ENCODE measurements around the gene SNF8. TPM values are rescaled to one million over a fixed set of nuclear protein-coding genes. Genes with fewer than 3 reads are reported as not detected.

The SNF8 gene
- total RNA-seq, 2 donors from 2014 or later = 98.7 to 139 TPM

- Histone ChIP-seq H3K4me3 (no peak overlapping the region), H3K9me3 (no peaks in the 10 kb centered on the region), H3K9ac (ENCODE audit: low read depth in 2 of 2, low read length in 2 of 2) (no peak overlapping the region), H3K27me3 (no peaks in the 10 kb centered on the region), H3K27ac (no peak overlapping the region), H3K4me1 (no peaks in the 10 kb centered on the region), H3K36me3 (peaks cover 30% of the 10 kb centered on the region)
- TF ChIP-seq CTCF (IDR thresholded peaks at IDR 0.05) = no peak
- intact Hi-C loops (cut with DNase I) = no loop called here
- DNase-seq = no peak
These were observed 15.5 kb downstream of the SNF8 start for GRCh38 chr17:48928876-48929811.

- Histone ChIP-seq H3K4me1 (no peaks in the 10 kb centered on the region), H3K27ac (no peak overlapping the region), H3K4me3 (no peak overlapping the region), H3K9ac (ENCODE audit: low read depth in 2 of 2, low read length in 2 of 2) (no peak overlapping the region), H3K27me3 (no peaks in the 10 kb centered on the region), H3K36me3 (peaks cover 32% of the 10 kb centered on the region), H3K9me3 (no peaks in the 10 kb centered on the region)
- no peak for TF ChIP-seq CTCF (IDR thresholded peaks at IDR 0.05)
- no peak for DNase-seq
- intact Hi-C loops (cut with DNase I) = no loop called here
These were observed 16.5 kb downstream of the SNF8 start for GRCh38 chr17:48927978-48928745.

- Histone ChIP-seq H3K27ac (no peak overlapping the region), H3K36me3 (peaks cover 26% of the 10 kb centered on the region), H3K27me3 (no peaks in the 10 kb centered on the region), H3K4me3 (no peak overlapping the region), H3K9me3 (no peaks in the 10 kb centered on the region), H3K4me1 (no peaks in the 10 kb centered on the region), H3K9ac (ENCODE audit: low read depth in 2 of 2, low read length in 2 of 2) (no peak overlapping the region)
- DNase-seq = no peak
- intact Hi-C loops (cut with DNase I) = no loop called here
- no peak for TF ChIP-seq CTCF (IDR thresholded peaks at IDR 0.05)
These were observed 18.7 kb downstream of the SNF8 start for GRCh38 chr17:48925991-48926342.

GRCh38 chr17:48925251-48925990 is 19.2 kb downstream of the SNF8 start:
- intact Hi-C loops (cut with DNase I) = no loop called here
- no peak for TF ChIP-seq CTCF (IDR thresholded peaks at IDR 0.05)
- Histone ChIP-seq H3K27ac (no peak overlapping the region), H3K9ac (ENCODE audit: low read depth in 2 of 2, low read length in 2 of 2) (no peak overlapping the region), H3K27me3 (no peaks in the 10 kb centered on the region), H3K4me3 (no peak overlapping the region), H3K9me3 (no peaks in the 10 kb centered on the region), H3K4me1 (no peaks in the 10 kb centered on the region), H3K36me3 (peaks cover 21% of the 10 kb centered on the region)
- no peak for DNase-seq

Data from colonic mucosa (tissue), 4 donors.